Islet precursor cell (in vitro differentiated cells): ENCODE data around the gene AUTS2.

Source experiments
- DNase-seq: peaks from one replicate; pipeline ENCODE4 v3.0.0-alpha.2; 2018

The AUTS2 gene

GRCh38 chr7:70410134-70410750, 812.0 kb downstream of the AUTS2 start:
- DNase-seq = no peak

GRCh38 chr7:70414368-70414767, 816.1 kb downstream of the AUTS2 start:
- DNase-seq = no peak

- no peak for DNase-seq
Measured at GRCh38 chr7:70415179-70415972, 817.1 kb downstream of the AUTS2 start.

- DNase-seq = no peak
Measured at GRCh38 chr7:70416347-70416985, 818.2 kb downstream of the AUTS2 start.

GRCh38 chr7:70416986-70417655, 818.8 kb downstream of the AUTS2 start:
- DNase-seq = no peak

- no peak for DNase-seq
Measured at GRCh38 chr7:70419526-70420380, 821.5 kb downstream of the AUTS2 start.

GRCh38 chr7:70420381-70420662, 822.0 kb downstream of the AUTS2 start:
- no peak for DNase-seq

GRCh38 chr7:70421319-70421718, 823.0 kb downstream of the AUTS2 start:
- peak; percentile 14 for DNase-seq

- no peak for DNase-seq
Measured at GRCh38 chr7:70426249-70426880, 828.1 kb downstream of the AUTS2 start.

- no peak for DNase-seq
Measured at GRCh38 chr7:70432567-70433001, 834.3 kb downstream of the AUTS2 start.

- DNase-seq = no peak
Measured at GRCh38 chr7:70434376-70434775, 836.1 kb downstream of the AUTS2 start.

- no peak for DNase-seq
Measured at GRCh38 chr7:70434821-70435220, 836.5 kb downstream of the AUTS2 start.

GRCh38 chr7:70435634-70436033, 837.4 kb downstream of the AUTS2 start:
- DNase-seq = no peak

GRCh38 chr7:70436790-70437350, 838.6 kb downstream of the AUTS2 start:
- DNase-seq = no peak

- DNase-seq = no peak
Measured at GRCh38 chr7:70439651-70440050, 841.4 kb downstream of the AUTS2 start.

GRCh38 chr7:70446448-70447143, 848.3 kb downstream of the AUTS2 start:
- no peak for DNase-seq

GRCh38 chr7:70448312-70448906, 850.1 kb downstream of the AUTS2 start:
- no peak for DNase-seq

GRCh38 chr7:70450731-70451130, 852.5 kb downstream of the AUTS2 start:
- no peak for DNase-seq

GRCh38 chr7:70455925-70456324, 857.6 kb downstream of the AUTS2 start:
- DNase-seq = no peak

GRCh38 chr7:70456719-70457118, 858.4 kb downstream of the AUTS2 start:
- DNase-seq = no peak

- peak; percentile 55 for DNase-seq
Measured at GRCh38 chr7:70457482-70457881, 859.2 kb downstream of the AUTS2 start.
